ENCODE results near the gene VOPP1.
"Not testable (repeated sequence)": the region's sequence is repeated elsewhere in the genome, so short reads cannot be mapped to it uniquely, and the experiment has no call there.

VOPP1 gene, protein sequence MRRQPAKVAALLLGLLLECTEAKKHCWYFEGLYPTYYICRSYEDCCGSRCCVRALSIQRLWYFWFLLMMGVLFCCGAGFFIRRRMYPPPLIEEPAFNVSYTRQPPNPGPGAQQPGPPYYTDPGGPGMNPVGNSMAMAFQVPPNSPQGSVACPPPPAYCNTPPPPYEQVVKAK

DNA sequence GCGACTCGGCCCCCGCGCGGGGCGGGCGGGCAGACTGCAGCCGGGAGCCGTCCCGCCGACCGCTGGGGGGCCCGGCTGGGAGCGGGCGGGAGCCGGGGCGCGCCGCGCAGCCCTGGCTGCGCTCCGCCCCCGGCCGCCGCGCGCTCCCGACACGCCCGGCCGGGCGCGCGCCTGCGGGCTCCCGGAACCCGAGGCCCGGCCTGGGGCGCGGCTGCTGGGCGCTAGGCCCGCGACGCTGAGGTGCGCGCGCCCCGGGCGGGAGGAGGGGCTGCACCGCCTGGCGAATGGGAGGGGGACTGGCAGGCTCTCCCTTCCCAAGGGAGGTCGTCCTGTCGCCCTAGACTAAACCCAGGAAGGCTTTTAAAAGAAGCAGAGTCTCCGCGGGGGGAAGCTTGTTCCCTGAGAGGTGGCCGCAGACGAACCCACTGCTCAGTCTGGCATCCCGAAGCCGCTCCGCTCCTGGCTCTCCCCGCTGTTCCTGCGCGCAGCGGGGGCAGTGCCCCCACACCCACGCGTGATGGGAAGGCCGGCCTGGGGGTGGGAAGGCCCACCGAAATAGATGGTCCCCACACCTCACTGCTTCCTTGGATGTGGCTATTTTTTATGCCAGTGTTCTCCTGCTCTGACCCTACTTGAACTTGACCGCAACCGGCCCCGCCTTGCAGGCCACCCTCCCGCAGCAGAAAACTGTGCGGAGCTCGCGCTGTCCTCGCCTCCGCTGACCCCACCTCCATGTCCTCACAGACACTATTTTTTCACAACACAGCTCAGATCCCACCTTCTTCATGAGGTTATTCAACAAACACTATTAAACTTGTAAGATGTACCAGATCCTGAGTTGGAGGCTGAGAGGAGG is at the start of gene VOPP1:
TSS of gene VOPP1 (minus strand) at position 125 of the 856 bp plus-strand sequence. CDS start 178 bp downstream, outside the sequence.
- no peak for DNase-seq (ENCODE audit: low read depth)

DNA sequence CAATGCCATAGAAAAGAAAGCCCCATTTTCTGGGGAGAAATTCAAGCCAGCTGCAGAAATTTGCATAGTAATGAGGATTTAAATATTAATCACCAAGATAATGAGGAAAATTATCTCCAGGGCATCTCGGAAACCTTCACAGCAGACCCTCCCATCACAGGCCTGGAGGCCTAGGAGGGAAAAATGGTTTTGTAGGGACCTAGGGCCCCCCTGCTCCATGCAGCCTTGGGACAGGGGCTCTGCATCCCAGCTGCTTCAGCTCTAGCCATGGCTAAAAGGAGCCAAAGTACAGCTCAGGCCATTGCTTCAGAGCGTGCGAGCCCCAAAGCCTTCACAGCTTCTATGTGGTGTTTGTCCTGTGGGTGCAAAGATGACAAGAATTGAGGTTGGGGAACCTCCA is 46.6 kb upstream of the VOPP1 start:
- DNase-seq (ENCODE audit: low read depth), result no peak

DNA sequence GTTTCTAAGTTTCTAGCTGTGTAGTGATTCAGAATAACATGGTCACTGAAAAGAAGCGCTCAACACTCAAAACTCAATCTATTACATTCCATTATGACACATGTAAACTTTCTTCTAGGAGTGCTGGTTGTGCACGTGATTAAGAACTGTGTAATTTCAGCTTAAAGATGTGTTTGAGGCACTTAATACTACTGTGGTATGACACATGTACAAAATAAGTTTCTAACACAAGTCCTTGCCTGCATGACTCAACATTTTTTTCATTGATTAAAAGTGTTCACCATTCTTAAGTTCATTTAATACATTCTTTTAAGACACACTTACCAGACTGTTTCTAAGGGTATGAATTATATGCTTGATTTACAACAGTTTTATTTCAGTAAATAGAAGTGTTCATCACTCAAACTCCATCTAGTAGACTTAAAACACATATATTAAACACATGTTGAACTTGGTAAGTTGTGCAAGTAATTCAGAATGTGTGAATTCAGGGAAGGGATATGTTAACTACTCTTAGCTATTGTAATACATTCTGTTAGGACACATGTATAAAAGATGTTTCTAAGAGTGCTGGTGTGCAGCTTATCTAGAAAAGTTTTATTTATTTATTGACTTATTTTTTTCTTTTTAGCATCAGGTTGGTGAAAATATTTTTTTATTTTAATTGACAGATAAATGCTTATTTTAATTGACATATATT is 42.2 kb upstream of the VOPP1 start:
- DNase-seq (ENCODE audit: low read depth), result not testable (repeated sequence)

DNA sequence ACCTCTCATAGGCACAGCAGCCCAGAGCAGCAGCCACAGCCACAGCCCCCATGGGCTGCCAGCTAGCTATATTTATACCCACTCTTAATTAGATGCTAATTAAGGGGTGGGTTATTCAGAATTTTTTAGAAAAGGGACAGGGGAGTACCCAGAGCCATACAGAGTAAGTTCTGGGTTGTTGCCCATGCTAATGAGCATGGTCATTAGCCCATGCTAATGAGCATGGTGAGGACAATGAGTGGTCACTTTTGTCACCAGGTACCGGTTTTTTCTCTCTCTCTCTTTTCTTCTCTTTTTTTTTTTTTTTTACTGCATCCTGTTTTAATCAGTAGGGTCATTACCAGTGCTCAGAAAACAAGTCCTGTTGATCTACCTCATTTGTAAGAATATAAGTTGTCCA is 37.4 kb upstream of the VOPP1 start:
- not testable (repeated sequence) for DNase-seq (ENCODE audit: low read depth)

DNA sequence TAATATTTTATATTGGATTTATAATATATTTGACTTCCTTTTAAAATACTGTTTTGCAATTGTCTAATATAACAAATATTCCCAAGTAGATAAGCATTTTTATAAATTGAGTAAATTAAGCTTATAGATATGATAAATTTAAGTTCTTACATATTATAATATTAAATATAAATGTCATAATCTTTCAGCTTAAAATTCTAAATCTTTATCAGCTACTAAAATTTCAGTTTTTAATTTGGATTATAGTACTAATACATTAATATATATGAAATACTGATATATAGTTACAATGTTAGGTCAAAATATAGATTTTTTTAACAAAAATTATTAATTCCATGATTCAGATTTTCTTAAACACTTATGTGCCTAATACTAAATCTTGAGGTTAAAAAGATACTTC is 33.4 kb upstream of the VOPP1 start:
- not testable (repeated sequence) for DNase-seq (ENCODE audit: low read depth)

DNA sequence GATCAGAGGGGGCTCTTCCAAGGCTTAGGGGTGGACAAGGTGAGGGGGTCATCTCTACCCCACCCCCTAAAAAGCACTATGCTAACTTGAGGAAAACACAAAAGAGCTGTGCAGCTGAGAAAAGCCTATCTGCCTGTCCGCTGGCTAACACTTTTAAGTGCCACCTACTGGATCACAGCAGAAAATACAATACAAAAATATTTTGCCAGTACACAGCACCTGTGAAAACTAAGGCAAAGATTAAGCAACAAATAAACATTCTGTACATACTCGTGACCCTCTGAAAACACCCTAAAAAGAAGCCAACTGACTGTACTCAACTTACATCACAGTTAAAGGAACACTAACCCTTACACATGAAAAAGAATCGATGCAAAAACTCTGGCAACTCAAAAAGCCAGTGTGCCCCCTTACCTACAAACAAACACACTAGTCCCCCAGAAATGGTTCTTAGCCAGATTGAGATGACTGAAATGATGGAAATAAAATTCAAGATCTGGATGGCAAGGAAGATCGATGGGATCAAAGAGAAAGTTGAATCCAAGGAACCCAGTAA is 25.7 kb upstream of the VOPP1 start:
- DNase-seq (ENCODE audit: low read depth), result not testable (repeated sequence)

DNA sequence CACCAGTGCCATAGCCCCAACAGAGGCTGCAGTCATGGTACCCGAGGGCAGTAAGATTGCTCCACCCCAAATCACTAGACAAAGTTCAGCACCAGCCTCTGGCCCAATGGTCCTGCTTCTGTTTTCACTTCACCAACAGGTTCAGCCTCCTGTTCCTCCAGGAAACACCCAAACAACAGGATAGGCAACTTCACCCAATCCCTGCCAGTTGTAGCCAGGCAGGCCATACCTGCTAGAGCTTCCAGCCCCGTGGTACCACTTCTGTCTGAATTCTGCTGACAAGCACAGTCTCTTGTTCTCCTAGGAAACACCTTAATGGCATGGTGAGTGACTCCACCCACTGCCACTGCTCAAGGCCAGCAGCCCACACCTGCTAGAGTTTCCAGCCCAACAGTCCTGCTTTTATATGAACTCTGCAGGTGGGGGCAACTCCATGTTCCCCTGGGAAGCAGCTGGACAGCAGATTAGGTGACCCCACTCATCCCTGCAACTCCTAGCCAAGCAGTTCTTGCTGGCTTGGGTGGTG is 25.0 kb upstream of the VOPP1 start:
- not testable (repeated sequence) for DNase-seq (ENCODE audit: low read depth)

DNA sequence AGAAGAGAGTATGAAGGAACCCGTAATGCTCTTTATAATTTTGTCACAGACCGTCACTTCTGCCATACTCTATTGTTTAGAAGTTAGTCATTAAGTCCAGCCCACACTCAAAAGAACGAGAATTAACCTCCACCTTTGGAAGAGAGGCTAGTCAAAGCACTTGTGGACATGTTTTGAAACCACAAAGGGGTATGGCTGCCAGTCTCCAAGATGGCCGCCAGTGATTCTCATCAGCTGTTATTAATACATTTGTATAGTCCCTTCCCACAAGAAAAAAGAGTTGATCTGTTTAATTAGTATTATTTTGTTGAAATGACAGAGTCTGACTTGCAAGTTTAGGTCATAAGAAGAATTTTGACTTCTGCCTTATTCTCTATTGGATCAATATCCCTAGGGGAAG is 23.2 kb upstream of the VOPP1 start:
- no peak for DNase-seq (ENCODE audit: low read depth)

DNA sequence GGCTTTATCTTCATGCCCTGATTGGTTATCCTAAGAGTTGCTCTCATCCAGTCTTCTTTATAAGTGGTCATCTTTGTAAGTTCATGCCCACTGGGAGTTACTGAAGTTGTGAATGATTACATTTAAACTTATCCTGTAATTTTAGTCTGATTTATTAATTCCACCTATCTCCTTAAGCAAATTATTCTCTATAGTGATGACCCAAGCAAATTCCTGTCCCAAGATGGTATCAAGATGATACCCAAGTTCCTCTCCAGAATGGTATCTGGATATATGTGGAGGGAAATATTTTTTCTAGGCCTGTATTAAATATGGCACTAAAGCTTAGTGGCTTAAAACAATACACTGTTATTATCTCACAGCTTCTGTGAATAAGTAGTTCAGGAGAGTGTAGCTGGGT is 22.6 kb upstream of the VOPP1 start:
- no peak for DNase-seq (ENCODE audit: low read depth)

DNA sequence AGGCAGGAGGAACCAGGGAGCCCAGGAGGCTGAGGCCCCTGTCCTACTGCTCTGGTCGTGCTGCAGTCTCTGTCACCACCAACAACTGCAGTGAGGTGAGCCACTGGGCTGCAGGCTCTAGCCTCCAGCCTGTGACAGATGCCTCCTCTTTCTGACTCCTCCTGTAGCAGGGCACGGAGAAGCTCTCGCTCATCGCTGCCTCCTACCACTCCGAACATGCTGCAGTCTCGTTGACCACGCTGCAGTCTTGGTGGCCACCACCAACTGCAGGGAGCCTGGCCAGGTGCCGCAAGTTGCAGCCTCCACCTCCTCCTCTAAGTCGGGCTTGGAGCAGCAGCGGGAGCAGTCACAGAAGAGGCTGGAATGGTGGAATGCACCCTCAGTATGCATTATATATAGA is 22.1 kb upstream of the VOPP1 start:
- no peak for DNase-seq (ENCODE audit: low read depth)

DNA sequence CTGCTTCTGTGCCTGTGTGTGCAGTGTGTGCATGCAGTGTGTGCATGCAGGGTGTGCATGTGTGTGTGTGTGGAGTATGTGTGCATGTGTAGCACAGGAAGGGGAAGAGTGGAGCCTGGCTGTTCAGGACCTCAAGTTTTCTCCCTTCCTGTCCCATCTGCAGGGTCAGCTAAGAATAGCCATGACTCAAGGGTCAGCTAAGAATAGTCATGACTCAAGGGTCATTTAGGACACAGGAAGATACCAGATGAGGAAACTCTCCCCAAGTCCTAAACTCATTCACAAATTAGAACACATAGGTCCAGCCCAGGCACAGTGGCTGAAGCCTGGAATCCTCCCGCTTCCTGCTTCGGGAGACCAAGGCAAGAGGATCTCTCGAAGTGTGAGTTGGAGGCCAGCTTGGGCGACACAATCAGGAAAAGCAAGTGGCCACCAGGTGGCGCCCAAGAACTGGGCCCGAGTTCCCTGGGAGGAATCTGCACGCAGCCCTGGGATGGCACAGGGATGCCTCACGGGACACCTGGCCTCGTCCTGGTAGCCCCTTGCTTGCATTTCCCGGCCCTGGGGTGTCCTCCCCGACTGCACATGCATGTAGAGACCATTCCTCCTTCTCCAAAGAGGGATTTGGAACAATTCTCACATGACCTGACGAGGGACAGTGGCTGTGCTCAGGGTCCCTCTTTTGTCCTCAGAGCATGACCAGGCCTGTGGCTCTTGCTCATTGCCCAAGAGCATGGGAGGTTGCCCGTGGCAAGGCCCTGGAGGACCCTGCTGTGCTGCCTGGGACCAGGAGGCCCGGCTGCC is 21.4 kb upstream of the VOPP1 start:
- DNase-seq (ENCODE audit: low read depth), result no peak

DNA sequence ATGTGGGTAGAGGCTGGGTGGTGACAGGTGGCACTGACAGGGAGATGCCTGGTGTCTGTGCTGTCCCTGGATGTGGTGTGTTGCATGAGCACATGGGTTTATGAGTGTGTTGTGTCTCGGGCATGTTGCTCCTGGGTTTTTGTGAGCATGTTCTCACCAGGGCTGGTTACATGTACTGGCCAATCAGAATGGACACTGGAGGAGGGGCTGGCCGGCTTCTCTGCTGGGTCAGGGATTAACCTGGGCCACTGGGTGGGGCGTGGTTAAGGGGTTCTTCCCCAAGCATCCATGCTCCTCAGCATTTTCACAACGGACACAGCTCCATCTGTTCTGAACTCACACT is 20.8 kb upstream of the VOPP1 start:
- no peak for DNase-seq (ENCODE audit: low read depth)

DNA sequence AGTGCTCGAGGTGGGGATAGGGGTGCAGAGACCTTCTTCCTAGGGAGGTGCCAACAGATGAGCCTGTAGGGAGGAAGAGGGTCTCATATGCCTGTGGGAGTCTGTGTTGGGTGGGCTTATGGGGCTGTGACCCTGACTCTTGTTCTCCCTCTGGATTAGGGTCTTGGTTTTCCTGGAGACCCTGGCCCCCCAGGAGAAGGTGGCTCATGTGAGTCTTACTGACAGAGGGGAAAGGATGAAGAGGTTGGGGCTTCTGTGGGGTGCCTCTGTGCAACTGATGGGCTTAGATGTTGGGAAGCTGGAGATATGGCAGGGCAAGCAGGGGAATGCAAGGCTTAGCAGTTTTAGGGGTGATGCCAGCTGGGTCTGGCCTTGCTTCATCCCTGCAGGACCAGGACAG is 20.2 kb upstream of the VOPP1 start:
- DNase-seq (ENCODE audit: low read depth), result no peak

DNA sequence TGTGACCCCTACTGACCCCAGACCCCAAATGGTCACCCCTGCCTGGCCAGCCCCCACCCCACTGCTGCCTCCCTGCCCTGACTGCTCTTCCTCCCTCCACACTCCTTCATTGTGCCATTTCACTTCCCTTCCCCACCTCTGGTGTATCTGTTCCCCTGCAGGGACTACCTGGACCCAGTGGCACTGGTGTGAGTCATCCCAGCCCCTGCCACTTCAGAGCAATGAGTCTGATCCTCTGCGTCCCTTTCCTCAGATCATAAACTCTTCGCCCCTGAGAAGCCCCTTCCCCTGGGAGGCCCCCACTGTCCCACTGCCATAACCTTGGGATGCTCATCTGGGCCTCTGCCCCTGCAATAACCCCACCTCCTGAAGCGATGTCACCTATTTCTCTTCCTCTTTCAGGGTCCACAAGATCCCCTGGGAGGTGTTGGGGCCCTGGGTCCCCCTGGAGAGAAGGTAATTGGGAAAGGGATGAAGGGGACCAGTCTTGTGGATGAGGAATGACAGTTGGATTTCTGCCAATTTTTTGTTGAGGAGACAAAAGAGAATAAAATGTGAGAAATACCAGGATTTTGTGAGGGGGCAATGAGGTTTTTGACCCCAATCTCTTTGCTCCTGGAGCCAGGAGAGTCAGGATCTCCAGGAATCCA is 19.1 kb upstream of the VOPP1 start:
- no peak for DNase-seq (ENCODE audit: low read depth)

DNA sequence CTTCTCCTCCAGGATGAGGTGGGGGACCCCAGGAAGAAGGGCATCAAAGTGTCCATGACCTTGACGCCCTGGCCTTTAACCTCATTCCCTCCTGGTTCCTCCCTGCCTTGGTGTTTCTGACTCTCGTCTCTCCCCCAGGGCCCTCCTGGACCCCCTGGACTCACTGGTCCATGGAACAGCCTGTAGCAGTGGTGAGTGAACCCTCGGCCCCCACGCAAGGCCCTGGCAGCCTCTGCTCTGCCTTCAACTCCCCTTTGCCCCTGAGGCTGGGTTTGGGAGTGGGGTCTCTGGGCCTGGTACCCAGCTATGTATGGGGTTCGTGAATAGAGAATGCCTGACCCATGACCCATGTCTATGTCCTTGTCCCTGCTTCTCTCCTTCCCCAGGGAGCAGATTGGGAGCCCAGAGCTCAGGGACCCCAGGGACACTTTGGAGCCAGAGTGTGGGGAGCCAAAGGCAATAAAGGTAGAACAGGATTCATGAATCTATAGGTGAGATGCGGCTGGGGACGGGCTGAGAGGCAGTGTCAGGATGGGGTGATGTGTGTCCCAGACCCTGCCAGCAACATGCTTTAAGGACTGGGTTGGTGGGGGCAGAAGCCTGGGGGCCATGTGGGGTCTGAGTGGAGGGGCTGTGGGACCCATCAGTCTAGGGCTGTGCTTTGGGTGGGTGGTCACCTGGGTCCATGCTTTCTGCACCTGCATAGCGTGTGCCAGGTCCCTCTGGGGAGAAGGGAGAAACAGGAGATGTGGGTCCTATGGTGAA is 18.4 kb upstream of the VOPP1 start:
- no peak for DNase-seq (ENCODE audit: low read depth)

DNA sequence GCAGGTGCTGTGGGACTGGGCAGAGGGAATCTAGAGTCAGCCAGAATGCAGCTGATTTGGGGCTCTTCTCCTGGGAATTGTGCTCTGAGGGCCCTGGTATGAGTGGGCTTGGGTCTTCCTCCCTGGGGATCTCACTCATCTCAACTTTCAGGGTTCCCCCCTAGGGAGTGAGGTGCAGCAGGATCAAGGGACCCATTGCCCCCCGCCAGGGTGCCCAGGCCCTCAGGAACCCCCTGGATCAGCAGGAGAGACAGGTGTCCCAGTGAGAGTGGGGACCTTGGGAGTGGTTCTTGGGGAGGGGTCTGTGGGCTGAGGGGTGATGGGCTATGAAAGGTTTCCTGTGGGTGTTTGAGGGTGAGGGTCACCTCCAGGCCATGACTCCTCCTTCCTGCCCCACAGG is 17.6 kb upstream of the VOPP1 start:
- DNase-seq (ENCODE audit: low read depth), result no peak

DNA sequence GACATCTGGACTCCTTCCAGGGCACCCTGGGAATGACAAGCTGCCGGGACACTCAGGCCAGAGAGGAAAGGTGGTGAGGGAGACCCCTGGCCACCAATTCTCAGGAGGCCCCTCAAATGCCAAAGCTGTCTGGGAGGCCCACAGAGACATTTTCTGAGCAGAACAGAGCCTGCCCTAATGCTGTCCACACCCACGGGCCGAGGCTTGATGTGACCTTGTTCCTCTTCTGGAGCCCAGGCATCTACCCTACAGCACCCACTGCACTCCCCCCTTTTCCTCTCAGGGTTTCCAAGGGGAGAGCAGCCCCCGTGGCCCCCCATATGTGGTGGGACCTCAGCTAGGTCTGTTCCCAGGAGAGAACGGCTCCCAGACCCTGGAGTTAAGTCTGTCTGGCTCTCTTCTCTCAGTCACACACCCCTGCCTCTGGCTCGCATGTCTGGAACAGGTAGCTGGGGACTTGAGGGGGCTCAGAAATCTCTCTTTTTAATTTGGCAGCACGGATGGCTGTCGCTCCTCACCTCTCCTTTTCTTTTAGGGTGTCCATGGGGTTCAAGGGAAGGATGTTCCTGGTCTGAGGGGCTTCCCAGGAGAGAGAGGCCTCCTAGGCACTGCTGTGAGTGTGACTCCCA is 16.8 kb upstream of the VOPP1 start:
- no peak for DNase-seq (ENCODE audit: low read depth)

DNA sequence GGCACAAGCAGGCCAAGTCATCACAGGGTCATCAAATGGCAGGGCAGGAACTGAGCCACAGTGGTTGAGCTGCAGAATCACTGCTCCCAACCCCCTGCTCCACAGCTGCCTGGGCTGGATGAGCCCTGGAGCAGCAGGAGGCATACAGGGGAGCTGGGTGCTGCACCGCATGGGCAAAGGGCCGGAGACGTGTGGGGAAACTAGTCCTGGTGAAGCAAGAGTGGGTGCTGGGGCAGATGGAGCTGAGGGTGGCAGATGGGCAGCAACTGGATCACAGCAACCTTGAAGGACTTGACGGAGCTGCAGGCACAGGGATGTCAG is 16.0 kb upstream of the VOPP1 start:
- DNase-seq (ENCODE audit: low read depth), result no peak

DNA sequence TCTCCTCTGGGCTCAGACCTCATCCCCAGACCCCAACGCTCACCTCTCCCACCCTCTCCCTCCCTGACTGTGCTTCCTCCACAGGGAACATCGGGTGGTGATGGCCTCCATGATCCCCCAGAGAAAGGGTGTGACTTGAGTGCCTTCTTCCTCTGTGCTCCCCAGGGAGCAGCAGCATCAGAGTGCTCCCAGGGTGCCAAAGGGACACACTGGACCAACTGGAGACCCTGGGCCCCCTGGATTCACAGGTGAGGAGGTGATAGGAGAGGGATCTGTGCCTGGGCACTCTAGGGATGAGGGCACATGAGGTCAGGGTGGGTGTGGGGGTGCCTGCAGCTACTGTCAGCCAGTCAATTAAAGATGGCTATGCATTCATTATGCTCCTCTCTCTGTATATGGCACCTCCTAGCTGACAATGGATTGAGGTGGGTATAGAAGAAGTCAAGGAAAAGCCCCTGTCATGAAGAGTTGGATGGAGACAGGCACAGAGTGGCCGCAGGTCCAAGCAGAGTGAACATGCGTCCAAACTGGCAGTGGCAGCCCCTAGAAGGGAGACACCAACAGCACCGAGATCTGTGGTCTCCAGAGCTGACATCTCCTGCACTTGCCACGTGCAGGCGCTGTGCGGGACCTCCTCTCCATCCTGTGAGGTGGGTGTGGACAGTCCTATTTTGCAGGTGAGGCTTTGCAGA is 15.5 kb upstream of the VOPP1 start:
- no peak for DNase-seq (ENCODE audit: low read depth)

DNA sequence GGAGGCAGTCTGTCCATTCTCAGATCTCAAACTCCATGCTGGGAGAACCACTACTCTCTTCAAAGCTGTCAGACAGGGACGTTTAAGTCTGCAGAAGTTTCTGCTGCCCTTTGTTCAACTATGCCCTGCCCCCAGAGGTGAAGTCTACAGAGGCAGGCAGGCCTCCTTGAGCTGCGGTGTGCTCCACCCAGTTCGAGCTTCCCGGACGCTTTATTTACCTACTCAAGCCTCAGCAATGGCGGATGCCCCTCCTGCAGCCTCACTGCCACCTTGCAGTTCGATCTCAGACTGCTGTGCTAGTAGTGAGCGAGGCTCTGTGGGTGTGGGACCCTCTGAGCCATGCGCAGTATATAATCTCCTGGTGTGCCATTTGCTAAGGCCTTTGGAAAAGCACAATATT is 10.4 kb upstream of the VOPP1 start:
- DNase-seq (ENCODE audit: low read depth), result not testable (repeated sequence)
